Measurements from ENCODE around the gene ZNF891. TPM values are rescaled to one million over a fixed set of nuclear protein-coding genes. Genes with fewer than 3 reads are reported as not detected.

ZNF891 gene
- 1 to 10 TPM; 3.6 to 7.6 (median 4.2) TPM for polyA plus RNA-seq (ENCODE audit: insufficient read length in 4 of 4)

GRCh38 chr12:133130038-133130807 is at the start of gene ZNF891, which contains the start of gene ZNF10:
TSS of gene ZNF891 (minus strand) at chr12:133130274. CDS start at chr12:133121918, 8,356 bp downstream.
TSS of gene ZNF10 (plus strand) at chr12:133130627. CDS start at chr12:133144493, 13,866 bp downstream.
- DNase-seq (ENCODE audit: low read depth in 4 of 4, low spot score in 3 of 4) = peak; percentile 86 to 89 (median 88)

- DNase-seq (ENCODE audit: low read depth in 4 of 4, low spot score in 3 of 4) = no peak
These were observed 44.8 kb upstream of the ZNF891 start for GRCh38 chr12:133174901-133175300.

- no peak for DNase-seq (ENCODE audit: low read depth in 4 of 4, low spot score in 3 of 4)
These were observed 42.4 kb upstream of the ZNF891 start for GRCh38 chr12:133172491-133172890.

- no peak for DNase-seq (ENCODE audit: low read depth in 4 of 4, low spot score in 3 of 4)
These were observed 35.7 kb upstream of the ZNF891 start for GRCh38 chr12:133165776-133166175.

GRCh38 chr12:133156125-133156690 is 26.1 kb upstream of the ZNF891 start:
- no peak for DNase-seq (ENCODE audit: low read depth in 4 of 4, low spot score in 3 of 4)

GRCh38 chr12:133145981-133146380 is 15.9 kb upstream of the ZNF891 start:
- DNase-seq (ENCODE audit: low read depth in 4 of 4, low spot score in 3 of 4) = no peak

GRCh38 chr12:133135747-133136146 is 5.7 kb upstream of the ZNF891 start:
- DNase-seq (ENCODE audit: low read depth in 4 of 4, low spot score in 3 of 4) = no peak

GRCh38 chr12:133130808-133131128 is 694 bp upstream of the ZNF891 start:
- peak in 1 of 4 donors; percentile 16 for DNase-seq (ENCODE audit: low read depth in 4 of 4, low spot score in 3 of 4)

GRCh38 chr12:133129368-133130037 is 571 bp downstream of the ZNF891 start:
- peak in 1 of 4 donors; percentile 7 for DNase-seq (ENCODE audit: low read depth in 4 of 4, low spot score in 3 of 4)

GRCh38 chr12:133124674-133125073 is 5.4 kb downstream of the ZNF891 start:
- DNase-seq (ENCODE audit: low read depth in 4 of 4, low spot score in 3 of 4) = no peak

- DNase-seq (ENCODE audit: low read depth in 4 of 4, low spot score in 3 of 4) = no peak
These were observed 9.5 kb downstream of the ZNF891 start for GRCh38 chr12:133120385-133121191.

- no peak for DNase-seq (ENCODE audit: low read depth in 4 of 4, low spot score in 3 of 4)
These were observed 21.9 kb downstream of the ZNF891 start for GRCh38 chr12:133108150-133108549.

GRCh38 chr12:133107121-133107520 is 23.0 kb downstream of the ZNF891 start:
- DNase-seq (ENCODE audit: low read depth in 4 of 4, low spot score in 3 of 4) = no peak

- DNase-seq (ENCODE audit: low read depth in 4 of 4, low spot score in 3 of 4) = no peak
These were observed 23.8 kb downstream of the ZNF891 start for GRCh38 chr12:133106253-133106652.

- no peak for DNase-seq (ENCODE audit: low read depth in 4 of 4, low spot score in 3 of 4)
These were observed 24.5 kb downstream of the ZNF891 start for GRCh38 chr12:133105620-133106019.

GRCh38 chr12:133083345-133083744 is 46.7 kb downstream of the ZNF891 start:
- DNase-seq (ENCODE audit: low read depth in 4 of 4, low spot score in 3 of 4) = no peak

- DNase-seq (ENCODE audit: low read depth in 4 of 4, low spot score in 3 of 4) = no peak
These were observed 48.8 kb downstream of the ZNF891 start for GRCh38 chr12:133081159-133081780.

GRCh38 chr12:133080368-133081158 is 49.5 kb downstream of the ZNF891 start, which contains the start of gene ZNF140:
TSS of gene ZNF140 (plus strand) at chr12:133080923. CDS start at chr12:133081321, 398 bp downstream.
- DNase-seq (ENCODE audit: low read depth in 4 of 4, low spot score in 3 of 4) = peak; percentile 90 to 97 (median 94)

GRCh38 chr12:133080026-133080367 is 50.1 kb downstream of the ZNF891 start:
- DNase-seq (ENCODE audit: low read depth in 4 of 4, low spot score in 3 of 4) = peak in 3 of 4 donors; percentile 98 to 99 (median 99)

All from left renal pelvis (tissue), 4 donors.